HG03378 (cell line): ENCODE data around the gene CUX1.

Experiments
- ATAC-seq: cut with Tn5 transposase; IDR thresholded peaks from one replicate; pipeline ENCODE4 v1.9.1; 2021; ENCODE audit warnings: mild to moderate bottlenecking, moderate library complexity; ENCODE audit not compliant: unreplicated experiment

CUX1 gene, protein sequence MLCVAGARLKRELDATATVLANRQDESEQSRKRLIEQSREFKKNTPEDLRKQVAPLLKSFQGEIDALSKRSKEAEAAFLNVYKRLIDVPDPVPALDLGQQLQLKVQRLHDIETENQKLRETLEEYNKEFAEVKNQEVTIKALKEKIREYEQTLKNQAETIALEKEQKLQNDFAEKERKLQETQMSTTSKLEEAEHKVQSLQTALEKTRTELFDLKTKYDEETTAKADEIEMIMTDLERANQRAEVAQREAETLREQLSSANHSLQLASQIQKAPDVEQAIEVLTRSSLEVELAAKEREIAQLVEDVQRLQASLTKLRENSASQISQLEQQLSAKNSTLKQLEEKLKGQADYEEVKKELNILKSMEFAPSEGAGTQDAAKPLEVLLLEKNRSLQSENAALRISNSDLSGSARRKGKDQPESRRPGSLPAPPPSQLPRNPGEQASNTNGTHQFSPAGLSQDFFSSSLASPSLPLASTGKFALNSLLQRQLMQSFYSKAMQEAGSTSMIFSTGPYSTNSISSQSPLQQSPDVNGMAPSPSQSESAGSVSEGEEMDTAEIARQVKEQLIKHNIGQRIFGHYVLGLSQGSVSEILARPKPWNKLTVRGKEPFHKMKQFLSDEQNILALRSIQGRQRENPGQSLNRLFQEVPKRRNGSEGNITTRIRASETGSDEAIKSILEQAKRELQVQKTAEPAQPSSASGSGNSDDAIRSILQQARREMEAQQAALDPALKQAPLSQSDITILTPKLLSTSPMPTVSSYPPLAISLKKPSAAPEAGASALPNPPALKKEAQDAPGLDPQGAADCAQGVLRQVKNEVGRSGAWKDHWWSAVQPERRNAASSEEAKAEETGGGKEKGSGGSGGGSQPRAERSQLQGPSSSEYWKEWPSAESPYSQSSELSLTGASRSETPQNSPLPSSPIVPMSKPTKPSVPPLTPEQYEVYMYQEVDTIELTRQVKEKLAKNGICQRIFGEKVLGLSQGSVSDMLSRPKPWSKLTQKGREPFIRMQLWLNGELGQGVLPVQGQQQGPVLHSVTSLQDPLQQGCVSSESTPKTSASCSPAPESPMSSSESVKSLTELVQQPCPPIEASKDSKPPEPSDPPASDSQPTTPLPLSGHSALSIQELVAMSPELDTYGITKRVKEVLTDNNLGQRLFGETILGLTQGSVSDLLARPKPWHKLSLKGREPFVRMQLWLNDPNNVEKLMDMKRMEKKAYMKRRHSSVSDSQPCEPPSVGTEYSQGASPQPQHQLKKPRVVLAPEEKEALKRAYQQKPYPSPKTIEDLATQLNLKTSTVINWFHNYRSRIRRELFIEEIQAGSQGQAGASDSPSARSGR (N-terminal part only)

DNA sequence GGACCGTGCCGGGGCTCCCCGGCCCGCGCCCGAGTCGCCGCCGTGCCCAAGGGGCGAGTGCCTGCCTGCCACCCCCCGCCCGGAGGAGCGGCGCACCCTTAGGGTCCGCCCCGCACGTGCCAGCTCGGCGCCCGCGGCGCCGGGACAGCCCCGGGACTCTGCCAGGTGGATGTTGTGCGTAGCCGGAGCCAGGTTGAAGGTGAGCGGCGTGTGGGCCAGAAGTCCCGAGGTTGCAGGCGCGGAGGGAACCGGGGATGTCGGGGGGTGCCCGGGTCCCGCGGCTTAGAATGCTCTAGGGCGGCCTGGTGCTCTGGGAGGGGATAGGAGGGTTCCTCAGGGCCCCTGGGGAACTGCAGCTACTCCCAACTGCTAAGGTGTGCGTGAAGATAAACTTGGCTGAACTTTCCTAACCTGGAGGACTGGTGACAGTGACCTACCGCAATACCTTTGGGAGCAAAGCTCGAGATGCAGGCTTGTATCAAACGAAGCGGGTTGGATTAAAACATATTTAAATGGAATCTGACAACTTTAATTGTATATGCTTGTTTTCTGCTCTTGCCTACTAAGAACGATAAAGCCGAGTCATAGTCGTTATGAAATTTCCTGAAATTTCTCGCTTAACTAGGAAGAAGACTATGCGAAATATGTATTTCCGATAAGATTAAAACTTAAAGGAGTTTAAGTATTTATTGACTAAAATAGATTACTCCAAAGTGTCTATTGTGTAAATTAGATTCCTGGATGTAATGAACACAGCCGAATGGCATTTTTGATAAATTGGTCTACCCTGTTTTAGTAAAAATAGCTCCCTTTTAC lies at the start of gene CUX1:
Gene CUX1 (plus strand): TSS at position 156 of the 816 bp plus-strand sequence. CDS start 14 bp downstream, at position 170.
- ATAC-seq = no peak

DNA sequence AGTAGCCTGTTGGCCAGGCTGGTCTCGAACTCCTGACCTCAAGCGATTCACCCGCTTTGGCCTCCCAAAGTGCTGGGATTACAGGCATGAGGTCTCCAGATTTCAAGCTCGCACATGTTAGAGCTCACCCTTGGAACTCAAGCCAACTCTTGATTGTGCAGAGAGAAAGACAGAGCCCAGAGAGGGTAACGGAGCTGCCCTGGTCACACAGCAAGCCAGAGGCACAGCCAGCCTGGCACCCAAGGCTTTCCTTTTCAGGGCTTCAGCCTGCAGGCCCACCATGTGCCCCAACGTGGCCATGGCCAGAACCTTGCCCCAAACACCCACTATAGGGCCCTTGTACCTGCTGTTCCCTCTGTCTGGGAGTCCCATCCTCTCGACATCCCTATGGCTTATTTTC lies 49.1 kb upstream of the CUX1 start:
- ATAC-seq = no peak

DNA sequence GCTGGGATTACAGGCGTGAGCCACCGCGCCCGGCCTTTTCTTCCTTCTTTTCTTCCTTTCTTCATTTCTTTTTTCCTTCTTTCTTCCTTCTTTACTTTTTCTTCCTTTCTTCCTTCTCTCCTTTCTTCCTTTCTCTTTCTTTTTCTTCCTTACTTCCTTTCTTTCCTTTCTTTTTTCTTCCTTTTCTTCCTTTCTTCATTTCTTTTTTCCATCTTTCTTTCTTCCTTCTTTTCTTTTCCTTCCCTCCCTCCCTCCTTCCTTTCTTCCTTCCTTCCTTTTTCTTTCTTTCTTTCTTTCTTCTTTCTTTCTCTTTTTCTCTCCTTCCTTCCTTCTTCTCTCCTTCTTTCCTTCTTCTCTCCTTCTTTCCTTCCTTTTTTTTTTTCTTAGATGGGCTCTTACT lies 47.0 kb upstream of the CUX1 start:
- no peak for ATAC-seq

DNA sequence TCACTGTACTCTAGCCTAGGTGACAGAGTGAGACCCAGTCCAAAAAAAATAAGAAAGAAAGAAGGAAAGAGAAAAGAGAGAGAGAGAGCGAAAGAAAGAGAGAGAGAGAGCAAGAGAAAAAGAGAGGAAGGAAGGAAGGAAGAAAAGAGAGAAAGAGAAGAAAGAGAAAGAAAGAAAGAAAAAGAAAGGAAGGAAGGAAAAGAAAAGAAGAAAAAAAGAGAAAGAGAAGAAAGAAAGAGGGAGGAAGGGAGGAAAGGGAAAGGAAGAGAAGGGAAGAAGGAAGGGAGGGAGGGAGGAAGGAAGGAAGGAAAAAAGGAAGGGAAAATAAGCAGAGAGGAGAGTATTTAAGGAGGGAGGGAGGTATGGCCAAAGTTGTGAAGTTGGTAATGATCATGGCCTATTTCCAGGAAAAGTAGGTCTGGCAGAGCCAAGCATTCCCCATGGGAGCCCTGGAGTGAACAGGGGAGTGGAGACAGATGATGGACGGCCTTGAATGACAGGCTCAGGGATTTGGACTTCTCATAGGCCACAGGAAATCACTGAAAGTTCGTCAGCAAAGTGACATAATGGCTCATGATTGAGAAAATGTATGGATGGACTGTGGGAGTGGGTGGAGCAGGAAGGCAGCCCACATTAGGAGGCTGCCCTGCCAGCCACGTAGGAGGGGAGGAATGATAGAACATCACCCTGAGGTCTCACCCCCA lies 44.8 kb upstream of the CUX1 start:
- ATAC-seq = no peak

DNA sequence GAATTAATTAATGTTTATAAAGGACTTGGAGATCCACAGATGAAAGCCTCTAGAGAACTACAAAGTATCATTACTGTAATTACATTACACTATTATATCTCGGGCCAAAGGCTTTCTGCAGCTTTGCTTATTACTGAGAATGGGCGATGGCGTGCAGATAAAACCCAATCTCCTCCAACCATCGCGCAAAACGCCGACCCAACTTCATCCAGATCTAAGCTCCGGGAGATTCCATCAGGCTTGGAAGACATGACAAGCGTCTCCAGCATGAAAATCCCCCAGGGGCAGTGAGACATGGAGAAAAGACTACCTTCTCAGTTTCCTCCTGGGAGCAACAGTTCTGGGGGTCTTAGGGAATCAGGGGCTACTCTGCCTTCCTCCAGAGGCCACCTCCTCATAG lies 42.2 kb upstream of the CUX1 start:
- no peak for ATAC-seq

DNA sequence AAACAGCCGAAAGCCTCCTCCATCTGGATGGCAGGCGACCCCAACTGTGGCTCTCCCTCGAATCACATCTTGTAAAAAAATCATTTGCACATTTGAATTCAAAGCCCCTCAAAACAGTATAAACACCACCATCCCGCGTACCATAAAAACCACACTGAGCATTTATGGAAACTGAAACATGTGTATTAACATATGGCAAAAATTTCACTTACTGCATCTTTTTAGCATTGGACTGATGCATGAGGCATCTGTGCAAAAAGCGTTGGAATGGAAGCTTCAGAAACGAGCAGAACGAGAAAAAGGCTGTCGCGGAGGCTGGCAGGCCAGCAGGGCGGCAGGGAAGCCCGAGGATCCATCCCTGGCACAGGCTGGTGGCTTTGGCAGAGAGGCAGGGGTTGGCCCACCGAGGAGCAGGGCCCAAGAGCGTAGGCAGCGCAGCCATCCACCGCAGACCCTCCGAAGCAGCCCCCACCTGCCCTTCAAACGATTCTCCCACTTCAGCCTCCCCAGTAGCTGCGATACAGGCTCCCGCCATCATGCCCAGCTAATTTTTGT lies 39.3 kb upstream of the CUX1 start:
- no peak for ATAC-seq

DNA sequence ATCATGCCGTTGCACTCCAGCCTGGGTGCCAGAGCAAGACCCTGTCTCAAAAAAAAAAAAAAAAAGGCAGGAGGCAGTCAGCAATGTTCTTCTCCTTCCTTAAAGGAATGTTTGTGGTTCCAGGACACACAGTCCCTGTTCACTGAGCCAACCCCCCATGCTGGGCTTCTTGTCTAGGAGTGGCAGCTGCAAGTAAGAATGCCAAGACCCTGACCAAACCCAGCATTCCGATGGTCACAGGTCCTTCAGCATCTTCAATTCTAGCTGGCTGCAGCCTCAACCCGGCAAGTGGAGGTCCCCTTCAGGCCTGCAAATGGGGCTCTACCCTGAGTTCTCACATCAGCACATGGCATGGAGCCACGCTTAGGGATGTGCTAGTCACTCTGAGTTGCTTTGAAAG lies 38.2 kb upstream of the CUX1 start:
- ATAC-seq = no peak

DNA sequence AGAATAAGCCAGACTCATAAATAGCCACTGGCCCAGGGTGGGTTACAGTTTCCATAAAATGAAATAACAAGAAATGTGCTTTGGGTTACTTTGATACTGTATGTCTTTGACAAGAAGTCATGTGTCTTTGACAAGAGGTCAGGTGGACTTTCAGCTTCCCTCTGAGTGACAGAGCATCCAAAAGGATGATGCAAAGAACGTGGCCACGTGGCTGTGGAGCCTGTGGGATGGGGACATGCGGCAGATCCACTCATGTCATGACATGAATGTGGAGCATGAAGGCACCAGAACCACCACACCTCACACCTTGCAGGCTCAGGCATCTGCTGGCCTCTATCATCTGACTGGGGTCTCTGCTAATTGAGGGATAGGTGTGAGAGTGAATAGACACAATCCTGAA lies 37.1 kb upstream of the CUX1 start:
- ATAC-seq = no peak

DNA sequence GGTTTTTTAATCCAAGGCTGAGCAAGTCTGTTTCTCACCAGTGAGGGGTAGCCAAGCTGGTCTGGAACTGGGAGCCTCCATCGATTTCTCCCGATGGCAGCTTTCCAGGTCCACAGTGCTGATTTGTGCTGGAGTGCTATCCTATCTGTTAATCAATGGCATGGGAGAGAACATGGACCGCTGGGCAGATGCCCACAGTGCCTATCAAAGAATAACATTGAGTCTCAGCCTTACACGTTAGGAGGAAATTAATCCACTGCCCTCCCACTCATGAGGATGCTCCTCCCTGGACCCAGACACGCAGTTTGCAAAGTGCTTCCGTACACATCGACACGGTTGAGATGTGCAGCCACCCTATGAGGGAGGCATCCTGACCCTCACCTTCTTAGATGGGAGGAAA lies 36.0 kb upstream of the CUX1 start:
- ATAC-seq = no peak

DNA sequence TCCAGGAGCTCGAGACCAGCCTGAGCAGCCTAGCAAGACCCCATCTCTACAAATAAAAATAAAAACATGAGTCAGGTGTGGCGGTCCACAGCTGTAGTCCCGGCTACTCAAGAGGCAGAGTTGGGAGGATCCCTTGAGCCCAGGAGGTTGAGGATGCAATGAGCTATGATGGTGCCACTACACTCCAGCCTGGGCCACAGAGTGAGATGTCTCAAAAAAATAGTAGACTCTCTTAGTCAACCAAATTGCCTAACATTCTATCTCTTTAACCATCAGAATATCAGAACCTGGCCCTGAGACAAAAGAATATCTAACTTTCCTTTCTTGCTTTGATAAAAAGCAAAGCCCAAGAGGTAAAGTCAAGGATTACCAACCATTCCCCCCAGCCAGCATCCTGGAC lies 35.0 kb upstream of the CUX1 start:
- ATAC-seq = no peak

DNA sequence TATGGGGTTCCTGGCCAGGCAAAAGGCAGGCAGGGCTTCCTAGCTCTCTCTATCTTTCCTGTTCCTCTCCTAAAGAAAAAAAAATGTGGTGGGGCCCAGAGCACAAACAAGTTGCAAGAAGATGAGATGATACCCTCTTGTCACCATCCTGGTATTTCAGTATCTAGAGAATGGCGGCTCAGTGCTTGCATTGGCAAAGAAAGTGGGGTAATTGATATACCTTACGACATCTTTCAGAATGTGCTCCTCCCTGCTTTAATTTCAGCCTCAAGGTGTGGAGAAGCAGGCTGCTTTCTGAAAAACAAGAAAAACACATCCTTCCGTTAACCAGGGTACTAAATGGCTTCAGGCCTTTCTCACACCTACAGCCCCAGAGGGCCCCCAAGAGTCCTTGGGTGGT lies 34.5 kb upstream of the CUX1 start:
- ATAC-seq = no peak

DNA sequence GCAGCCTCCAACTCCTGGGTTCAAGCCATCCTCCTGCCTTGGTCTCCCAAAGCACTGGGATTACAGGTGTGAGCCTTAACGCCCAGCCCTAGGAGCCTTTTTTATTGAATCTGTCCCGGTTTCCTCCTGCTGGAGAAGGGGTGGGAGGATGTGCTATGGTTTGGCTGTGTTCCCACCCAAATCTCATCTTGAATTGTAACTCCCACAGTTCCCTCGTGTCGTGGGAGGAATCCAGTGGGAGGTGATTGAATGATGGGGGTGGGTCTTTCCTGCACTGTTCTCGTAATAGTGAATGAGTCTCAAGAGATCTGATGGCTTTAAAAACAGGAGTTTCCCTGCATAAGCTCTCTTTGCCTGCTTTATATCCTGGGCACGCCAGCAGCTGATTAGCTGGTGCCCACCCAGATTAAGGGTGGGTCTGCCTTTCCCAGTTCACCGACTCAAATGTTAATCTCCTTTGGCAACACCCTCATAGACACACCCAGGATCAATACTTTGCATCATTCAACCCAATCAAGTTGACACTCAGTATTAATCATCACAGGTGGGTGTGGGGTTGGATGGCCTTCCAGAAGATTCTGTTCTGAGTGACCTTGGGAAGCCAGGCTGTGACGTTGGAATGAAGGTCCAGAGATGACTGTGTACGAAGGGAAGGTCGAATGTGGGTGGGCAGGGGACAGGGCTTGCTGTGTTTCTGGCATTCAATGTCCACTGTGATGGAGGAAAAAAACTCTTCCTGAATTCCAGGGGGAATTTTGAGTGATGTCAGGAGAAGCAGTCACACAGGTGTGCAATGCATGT lies 33.8 kb upstream of the CUX1 start:
- no peak for ATAC-seq

DNA sequence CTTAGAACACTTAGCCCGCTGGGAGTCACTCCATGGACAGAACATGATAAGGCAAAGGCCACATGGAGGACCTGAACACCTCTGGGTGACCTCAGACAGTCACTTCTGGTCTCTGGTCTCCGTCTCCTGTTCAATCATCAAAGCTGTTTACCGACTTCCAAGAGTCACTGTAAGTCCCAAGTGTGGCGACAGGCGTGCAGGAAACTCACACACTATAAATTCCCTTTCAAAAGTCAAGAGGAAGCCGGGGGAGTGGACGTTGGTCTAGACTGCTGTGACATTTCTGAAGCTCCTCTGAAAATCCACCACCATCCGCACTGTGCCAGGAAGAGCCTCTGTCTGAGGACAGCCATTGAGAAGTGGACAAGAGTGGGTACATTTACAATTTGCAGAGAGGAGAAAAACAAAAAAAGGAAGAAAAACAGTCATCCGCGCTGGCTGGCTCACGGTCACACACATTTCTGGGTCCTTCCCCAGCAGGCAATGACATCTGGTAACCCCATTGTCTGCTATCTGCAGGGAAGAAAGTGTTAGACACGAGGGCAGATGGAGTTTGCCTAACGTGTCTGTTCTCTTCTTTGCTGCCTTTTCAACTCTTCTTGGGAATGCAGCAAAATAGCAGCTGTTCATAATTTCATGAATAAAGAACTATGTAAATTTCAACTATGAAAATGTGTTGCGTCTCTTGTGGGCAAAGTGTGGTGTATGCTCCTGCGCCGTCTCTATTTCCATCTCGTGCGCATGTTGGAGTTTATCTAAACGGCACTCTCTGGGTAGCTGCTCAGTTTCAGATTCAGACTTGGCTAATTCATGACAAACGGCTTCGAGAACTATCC lies 32.9 kb upstream of the CUX1 start:
- ATAC-seq = no peak

DNA sequence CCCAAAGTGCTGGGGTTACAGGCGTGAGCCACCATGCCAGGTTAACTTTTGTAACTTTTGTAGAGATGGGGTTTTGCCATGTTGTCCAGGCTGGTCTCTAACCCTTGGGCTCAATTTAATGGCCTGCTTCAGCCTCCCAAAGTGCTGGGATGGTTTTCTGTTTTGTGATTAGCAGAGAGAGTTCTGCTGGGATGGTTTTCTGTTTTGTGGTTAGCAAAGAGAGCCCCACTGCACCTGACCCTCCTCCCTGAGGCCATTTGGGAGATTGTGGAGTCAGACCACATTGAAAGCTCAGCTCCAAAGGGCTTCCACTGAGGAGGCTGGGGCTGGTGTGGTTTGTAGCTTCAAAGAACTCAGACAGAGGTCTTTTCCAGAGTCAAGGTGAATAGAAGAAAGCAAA lies 29.6 kb upstream of the CUX1 start:
- no peak for ATAC-seq

DNA sequence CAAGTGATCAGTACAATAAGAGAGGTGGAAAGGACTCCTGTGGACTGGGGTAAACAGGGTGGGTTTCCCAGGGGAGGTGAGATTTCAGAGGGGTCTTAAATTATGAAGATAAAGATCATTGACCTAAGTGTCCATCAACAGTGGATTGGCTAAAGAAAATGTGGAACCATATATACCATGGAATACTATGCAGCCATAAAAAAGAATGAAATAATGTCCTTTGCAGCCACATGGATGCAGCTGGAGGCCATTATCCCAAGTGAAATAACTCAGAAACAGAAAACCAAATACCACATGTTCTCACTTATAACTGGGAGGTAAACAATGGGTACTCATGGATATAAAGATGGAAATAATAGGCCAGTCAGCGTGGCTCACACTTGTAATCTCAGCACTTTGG lies 28.9 kb upstream of the CUX1 start:
- ATAC-seq = no peak

DNA sequence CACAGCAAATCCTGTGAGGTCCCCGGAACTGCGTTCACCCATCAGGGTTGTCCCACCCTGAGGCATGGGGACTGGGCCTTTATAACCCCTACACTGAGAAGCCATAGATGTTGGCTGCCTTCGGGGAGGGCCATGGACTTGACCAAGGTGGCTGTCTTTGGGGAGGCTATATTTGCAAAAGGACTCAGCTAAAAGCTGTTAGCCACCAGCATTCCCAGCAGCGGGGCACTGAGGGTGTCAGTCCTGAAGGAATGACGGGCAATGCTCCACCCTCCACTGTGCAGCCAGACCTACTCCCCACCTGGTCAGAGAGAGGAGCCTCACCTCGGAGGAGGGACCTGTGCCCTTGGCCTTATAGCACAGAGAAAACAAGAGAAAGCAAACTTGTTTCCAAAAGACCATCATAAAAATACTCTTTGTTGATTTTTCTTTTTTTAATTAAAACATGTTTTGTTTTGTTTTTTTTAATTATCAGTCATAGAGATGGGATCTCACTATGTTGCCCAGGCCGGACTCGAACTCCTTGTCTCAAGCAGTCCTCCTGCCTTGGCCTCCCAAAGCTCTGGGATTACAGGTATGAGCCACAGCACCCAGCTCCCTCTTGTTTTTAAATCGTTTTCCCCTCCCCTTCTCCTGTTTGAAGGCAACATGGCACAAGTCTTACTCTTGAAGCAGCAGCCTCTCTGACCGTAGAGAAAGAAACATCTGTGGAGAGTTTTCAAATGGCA lies 26.7 kb upstream of the CUX1 start:
- ATAC-seq = no peak

DNA sequence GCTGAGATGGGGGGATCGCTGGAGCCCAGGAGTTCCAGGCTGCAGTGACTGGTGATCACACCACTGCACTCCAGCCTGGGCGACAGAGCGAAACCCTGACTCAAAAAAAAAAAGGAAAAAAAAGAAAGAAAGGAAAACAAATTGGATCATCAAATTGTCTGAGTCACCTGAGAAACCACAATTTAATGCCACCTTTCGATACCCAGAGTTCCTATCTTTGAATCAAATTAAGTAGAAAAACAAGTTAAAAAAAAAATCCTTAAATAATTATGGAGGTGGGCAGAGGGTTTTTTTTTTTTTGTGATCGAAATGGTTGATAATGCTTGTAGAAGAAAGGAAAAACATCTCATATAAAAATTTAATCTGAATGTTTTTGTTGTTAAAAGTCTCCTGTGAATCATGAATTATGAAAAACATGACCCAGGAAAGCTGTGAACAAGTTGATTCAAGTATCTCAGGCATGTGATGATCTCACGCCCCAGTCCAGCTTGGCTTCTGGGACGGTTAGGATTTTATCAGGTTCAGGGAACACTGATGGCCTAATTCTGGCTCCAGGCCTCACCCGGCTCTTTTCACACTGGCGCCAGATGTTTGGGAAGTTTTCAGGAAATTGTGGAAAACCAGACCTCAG lies 25.3 kb upstream of the CUX1 start:
- no peak for ATAC-seq
